K562 (cell line): ENCODE data around the gene CLP1. TPM values are rescaled to one million over a fixed set of nuclear protein-coding genes. Genes with fewer than 3 reads are reported as not detected.

ENCODE experiments used
- ADNP ChIP-seq: fragments of 200-800 bp; sonication (Bioruptor generic); IDR thresholded peaks from 2 replicates; pipeline ENCODE4 v1.6.1; 2016; ENCODE audit warnings: missing genetic modification characterization, missing compliant biosample characterization
- BCLAF1 ChIP-seq, 2 experiments: fragments of 450-650 bp in 1 of 2; IDR thresholded peaks; 2 replicates each; pipeline ENCODE4 v1.6.1; 2011 to 2017; ENCODE audit warnings: low read depth in 2 of 2, antibody characterized with exemption in 1 of 2, borderline replicate concordance in 1 of 2, low read length in 1 of 2, mild to moderate bottlenecking in 1 of 2, mixed read lengths in 1 of 2; ENCODE audit not compliant: control insufficient read depth in 1 of 2
- BDP1 ChIP-seq: IDR thresholded peaks from 3 replicates; pipeline ENCODE4 v1.6.1; 2011; ENCODE audit not compliant: insufficient read length, insufficient read depth
- DMBX1 ChIP-seq: fragments of 250-450 bp; sonication (Bioruptor Pico); IDR thresholded peaks from 2 replicates; pipeline ENCODE4 v1.8.0; 2022; ENCODE audit warnings: inconsistent platforms, mild to moderate bottlenecking, moderate library complexity, borderline replicate concordance
- E2F6 ChIP-seq, 2 experiments: IDR thresholded peaks; 2 replicates each; pipeline ENCODE4 v1.6.1; 2011; ENCODE audit warnings: borderline replicate concordance in 1 of 2, control low read depth in 1 of 2, low read depth in 1 of 2, low read length in 1 of 2, mild to moderate bottlenecking in 1 of 2, mixed read lengths in 1 of 2, moderate library complexity in 1 of 2; ENCODE audit not compliant: insufficient read depth in 1 of 2, insufficient read length in 1 of 2, poor library complexity in 1 of 2, severe bottlenecking in 1 of 2; ENCODE audit errors: extremely low read depth in 1 of 2
- KDM4B ChIP-seq, 2 experiments: fragments of 450-650 bp in 1 of 2; sonication (generic) in 1 of 2; IDR thresholded peaks; 2 replicates each; pipeline ENCODE4 v1.6.1; 2016 to 2017; ENCODE audit warnings: borderline replicate concordance in 2 of 2, antibody characterized with exemption in 1 of 2, low read depth in 1 of 2, mild to moderate bottlenecking in 1 of 2
- NBN ChIP-seq: fragments of 450-650 bp; IDR thresholded peaks from 2 replicates; pipeline ENCODE4 v1.6.1; 2016; ENCODE audit warnings: low read depth, mild to moderate bottlenecking
- NKRF ChIP-seq: fragments of 450-650 bp; IDR thresholded peaks from 2 replicates; pipeline ENCODE4 v1.6.1; 2016; ENCODE audit warnings: borderline replicate concordance
- OTX1 ChIP-seq: fragments of 450-650 bp; formaldehyde crosslinking; IDR thresholded peaks from 2 replicates; pipeline ENCODE4 v1.4.0; 2022; ENCODE audit warnings: mild to moderate bottlenecking
- RREB1 ChIP-seq: fragments of 250-450 bp; sonication (Bioruptor Pico); IDR thresholded peaks from 2 replicates; pipeline ENCODE4 v1.4.0; 2020
- SMARCA4 ChIP-seq: fragments of 450-650 bp; IDR thresholded peaks from 2 replicates; pipeline ENCODE4 v1.6.1; 2016
- ZNF184 ChIP-seq: sonication (generic); formaldehyde crosslinking; IDR thresholded peaks from 2 replicates; pipeline ENCODE4 v1.5.0; 2020; ENCODE audit warnings: missing genetic modification reagents
- ZNF347 ChIP-seq: fragments of 450-650 bp; formaldehyde crosslinking; IDR thresholded peaks from 2 replicates; pipeline ENCODE4 v1.4.0; 2020; ENCODE audit warnings: low read depth, mild to moderate bottlenecking, moderate library complexity
- polyA plus RNA-seq, 8 experiments: library from polyadenylated mRNA; depleted of rRNA in 4 of 8; stranded (reverse) in 5 of 8; unstranded in 3 of 8; fragments of >200 nt; fragmentation: Nextera tagmentation in 2 of 8; fragmentation: Illumina TruSeq in 1 of 8; extraction: Ambion mirVana in 2 of 8; extraction: Trizol in 1 of 8; gene quantifications; 2 replicates each; pipeline versions ENCODE4 v1.2.1 to v1.2.3, GENCODE V29; 2011 to 2014; ENCODE audit warnings: inconsistent platforms in 1 of 8, missing spikeins in 1 of 8
- total RNA-seq, 7 experiments: library from RNA; depleted of rRNA in 6 of 7; stranded (reverse); fragments of >200 nt in 6 of 7; fragmentation: Illumina TruSeq in 2 of 7; extraction: Trizol in 2 of 7; gene quantifications; 2 replicates each; pipeline versions ENCODE4 v1.2.1 to v1.2.3, GENCODE V29; 2011 to 2021; ENCODE audit warnings: low replicate concordance in 1 of 7

CLP1 gene
- total and polyA plus RNA-seq, 9 of the 15 experiments (the other 6 are each of a cell fraction or from before 2014, with no cell fraction given): 19.1 to 46.2 (median 27.8) TPM

GRCh38 chr11:57667736-57668433 lies 10.3 kb downstream of the CLP1 start, which contains the start of gene ZDHHC5 (continued):
- TF ChIP-seq NKRF (peak; percentile 39; the same call in 1 of the 2 replicates), RREB1 (CRISPR knock-in tag) (0 out of 2 replicates have a peak, but pooled peaks have one; percentile 19), ADNP (tag) (no peak), KDM4B (IDR thresholded peaks at IDR 0.05; ENCODE audit: borderline replicate concordance in 2 of 2, low read depth in 1 of 2) (peak in 1 of 2 experiments; percentile 18; a peak in 1 of 4 replicates), ZNF184 (CRISPR knock-in tag) (no peak), SMARCA4 (no peak), ZNF347 (CRISPR knock-in tag) (no peak), BDP1 (no peak), BCLAF1 (IDR thresholded peaks at IDR 0.05; ENCODE audit: borderline replicate concordance in 1 of 2, control insufficient read depth in 1 of 2, low read depth in 2 of 2, low read length in 1 of 2) (peak in 1 of 2 experiments; percentile 82; a peak in 1 of 4 replicates), OTX1 (CRISPR knock-in tag) (0 out of 2 replicates have a peak, but pooled peaks have one; percentile 41), NBN (peak; percentile 66; the same call in 1 of the 2 replicates), DMBX1 (CRISPR knock-in tag) (no peak; the same call in 1 of the 2 replicates), E2F6 (IDR thresholded peaks at IDR 0.05; ENCODE audit: borderline replicate concordance in 1 of 2, extremely low read depth in 1 of 2, insufficient read depth in 1 of 2, insufficient read length in 1 of 2, low read depth in 1 of 2, low read length in 1 of 2, poor library complexity in 1 of 2, severe bottlenecking in 1 of 2) (peak; percentile 76 to 84)
